HG02798 (cell line): ENCODE data around the gene NFASC.
A peak's percentile ranks its signal among the peaks of the same experiment; 100 is the strongest.

ENCODE experiments used
- ATAC-seq: cut with Tn5 transposase; IDR thresholded peaks from one replicate; pipeline ENCODE4 v1.9.1; 2021; ENCODE audit warnings: mild to moderate bottlenecking; ENCODE audit not compliant: unreplicated experiment, poor library complexity

NFASC gene

GRCh38 chr1:204947747-204948146 is 77.1 kb downstream of the NFASC start:
- ATAC-seq: no peak

GRCh38 chr1:204950353-204951001 is 79.8 kb downstream of the NFASC start:
- ATAC-seq: no peak

GRCh38 chr1:204958317-204959307 is 88.0 kb downstream of the NFASC start:
- ATAC-seq: no peak

DNA sequence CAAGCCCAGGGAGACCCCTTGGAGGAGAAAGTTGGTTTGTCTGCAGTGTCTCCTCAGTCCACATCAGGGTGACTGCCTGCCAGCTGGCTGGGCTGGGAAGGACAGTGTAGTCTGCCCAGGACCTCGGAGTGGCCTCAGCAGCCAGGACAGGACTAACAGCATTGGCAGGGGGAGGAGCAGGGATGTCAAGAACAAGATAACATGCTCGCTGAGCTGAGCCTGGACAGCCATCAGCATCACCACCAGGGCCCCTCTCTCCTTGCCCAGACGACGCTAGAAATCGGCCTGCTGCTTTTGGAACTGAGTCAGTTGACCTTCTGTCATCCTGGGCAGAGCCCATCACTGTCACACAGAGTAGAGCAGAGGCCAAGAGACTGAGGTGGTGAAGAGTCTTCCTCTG is 88.7 kb downstream of the NFASC start:
- no peak for ATAC-seq

DNA sequence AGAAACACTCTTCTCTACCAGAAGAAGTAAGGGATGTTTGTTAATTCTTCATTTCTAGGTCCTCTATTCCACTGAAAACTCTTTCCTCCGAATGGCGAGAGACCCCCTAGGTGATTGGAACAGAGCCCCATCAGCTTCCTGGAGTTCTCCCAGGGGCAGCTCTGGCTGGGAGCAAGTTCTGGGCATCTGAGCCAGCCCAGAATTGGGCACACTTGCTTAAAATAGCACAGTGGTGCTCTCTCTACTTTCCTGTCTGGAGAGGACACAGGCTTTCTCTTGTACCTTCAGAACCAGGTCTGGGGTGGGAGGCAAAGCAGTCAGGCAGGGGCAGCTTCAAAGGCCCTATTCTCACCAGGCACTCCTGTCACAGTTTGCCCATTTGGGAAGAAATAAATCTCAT is 89.2 kb downstream of the NFASC start:
- ATAC-seq: no peak

DNA sequence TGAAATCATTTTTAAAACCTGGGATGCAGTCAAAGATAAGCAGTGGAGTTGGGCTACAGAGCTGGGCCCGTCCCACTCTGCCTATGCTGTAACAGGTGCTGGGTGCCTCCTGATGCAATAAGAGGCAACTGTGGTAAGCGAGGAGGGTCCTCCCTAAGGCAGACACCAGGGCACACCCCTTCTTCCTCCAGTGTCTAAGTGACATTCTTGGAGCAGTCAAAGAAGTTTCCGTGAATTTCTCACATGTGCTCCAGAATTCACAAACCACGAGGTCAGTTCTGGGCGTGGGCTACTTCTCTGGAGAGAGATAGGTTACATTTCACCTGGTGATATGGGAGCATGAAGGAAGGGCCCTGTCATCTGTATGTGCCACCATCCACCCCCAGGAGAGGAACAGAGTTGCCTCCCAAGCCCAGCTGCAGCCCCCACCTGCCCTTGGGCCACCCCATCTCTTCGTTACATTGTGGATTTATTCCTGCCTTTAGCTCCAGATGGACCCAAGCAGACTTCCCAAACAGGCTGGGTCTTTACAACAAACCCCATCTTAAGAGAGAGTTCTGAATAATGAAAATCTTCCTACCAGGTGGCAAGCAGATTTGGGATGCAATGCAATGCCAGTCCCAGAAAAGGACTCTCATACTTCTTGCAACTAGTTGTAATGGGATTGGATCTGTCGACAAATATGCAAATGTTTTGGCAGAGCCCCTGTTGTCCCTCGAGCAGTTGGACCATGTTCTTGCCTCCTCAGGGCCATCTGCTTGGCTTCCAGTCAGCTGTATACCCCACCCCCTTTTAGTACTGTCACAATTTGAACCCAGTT is 89.9 kb downstream of the NFASC start:
- ATAC-seq: no peak

DNA sequence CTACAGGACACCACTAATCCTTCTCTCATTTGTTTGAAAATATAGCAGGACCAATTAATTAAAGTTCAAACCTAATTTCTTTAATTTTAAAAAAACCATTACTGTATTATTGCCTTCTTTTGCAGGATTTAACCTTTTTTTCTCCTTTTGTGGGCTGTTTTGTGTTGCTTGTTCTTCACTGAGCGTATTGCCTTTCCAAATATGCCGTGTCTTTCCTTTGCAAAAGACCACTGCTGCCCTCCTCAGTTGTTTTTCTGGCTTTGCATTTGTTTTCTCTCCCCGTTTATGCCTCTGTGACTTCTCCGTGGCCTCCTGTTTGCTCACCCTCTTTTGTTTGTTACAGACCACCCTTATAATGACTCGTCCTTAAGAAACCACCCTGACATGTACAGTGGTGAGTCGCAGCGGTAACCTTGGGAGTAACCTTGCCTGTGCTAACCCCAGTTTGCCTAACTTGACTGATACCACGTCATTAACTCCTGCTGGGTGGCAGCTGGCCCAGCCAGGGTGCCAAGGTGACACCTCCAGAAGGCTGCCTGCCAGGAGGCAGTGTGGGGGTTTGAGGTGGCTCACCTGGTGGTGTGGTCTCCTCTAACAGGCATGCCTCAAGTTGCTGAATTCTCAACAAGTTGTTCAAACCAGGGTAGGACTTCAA is 91.2 kb downstream of the NFASC start:
- ATAC-seq: no peak

DNA sequence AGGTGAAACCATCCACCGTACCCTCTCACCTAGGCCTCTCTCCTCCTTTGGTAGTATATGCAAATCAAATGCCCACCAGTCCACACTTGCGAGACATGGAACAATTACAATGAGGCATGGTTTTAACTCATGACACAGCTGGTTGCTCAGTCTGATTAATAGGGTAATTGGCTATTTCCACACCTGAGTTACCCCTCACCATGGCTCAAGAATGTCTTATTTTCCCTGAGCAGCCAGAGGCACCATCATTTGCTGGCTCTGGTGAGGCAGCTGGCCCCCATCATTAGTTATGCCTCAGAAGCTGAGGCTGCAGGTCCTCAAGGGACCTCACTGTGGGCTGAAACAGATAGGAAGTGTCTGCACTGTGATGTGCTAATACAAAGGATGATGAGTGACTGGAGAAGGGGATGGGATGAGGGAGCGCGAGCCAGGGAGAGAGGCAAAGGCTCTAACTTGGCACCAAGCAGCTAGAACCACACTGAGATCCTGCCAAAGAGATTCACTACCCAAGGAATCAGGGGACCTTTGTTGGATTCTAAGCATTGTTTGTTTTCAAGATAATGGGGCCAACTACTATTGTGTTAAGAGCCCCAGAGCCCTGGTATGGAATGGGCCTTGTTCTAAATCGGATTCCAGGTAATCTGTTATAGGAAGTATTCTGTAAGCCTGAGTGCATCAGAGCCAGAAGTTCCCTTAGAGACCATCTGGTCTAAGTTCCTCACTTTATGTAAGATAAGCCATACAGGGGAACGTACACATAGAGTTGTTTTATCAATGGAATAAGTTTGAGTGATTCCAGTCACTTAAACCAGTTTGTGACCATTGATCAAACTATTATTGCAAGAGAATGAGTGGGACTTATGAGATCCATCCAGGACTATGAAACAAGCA is 92.3 kb downstream of the NFASC start:
- ATAC-seq: no peak

DNA sequence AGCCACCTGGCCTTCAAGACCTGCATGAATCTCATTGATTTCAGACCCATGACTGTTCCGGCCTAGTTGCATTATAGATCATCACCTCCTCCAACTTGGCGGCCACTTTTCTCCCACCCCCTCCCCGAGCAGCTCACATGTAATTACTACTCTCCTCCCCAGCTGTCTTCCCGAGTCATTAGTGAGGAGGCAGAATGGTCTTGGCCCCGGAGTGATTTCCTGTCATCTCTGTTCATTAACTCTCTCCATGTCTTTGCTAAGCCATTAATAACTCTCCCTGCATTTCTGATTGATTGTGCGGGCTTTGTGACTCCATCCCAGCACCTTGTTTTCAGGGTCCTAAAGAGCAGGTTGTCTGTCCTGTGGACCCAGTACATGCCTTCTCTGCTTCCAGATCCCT is 96.8 kb downstream of the NFASC start:
- no peak for ATAC-seq

DNA sequence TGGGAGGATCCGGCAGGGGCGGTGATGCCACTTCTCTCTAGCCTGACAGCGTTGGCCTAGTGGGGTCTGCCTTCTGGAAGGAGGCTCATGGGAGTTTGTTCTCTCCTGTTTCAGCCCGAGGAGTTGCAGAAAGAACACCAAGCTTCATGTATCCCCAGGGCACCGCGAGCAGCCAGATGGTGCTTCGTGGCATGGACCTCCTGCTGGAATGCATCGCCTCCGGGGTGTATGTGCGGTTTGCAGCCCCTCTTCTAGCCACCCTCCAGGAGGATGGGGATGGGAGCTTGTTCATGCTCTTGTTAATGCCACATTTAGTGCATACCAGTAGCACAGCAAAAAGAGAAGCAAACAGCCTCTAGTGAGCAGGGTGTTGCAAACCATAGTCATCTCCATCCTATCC is 97.5 kb downstream of the NFASC start:
- no peak for ATAC-seq

DNA sequence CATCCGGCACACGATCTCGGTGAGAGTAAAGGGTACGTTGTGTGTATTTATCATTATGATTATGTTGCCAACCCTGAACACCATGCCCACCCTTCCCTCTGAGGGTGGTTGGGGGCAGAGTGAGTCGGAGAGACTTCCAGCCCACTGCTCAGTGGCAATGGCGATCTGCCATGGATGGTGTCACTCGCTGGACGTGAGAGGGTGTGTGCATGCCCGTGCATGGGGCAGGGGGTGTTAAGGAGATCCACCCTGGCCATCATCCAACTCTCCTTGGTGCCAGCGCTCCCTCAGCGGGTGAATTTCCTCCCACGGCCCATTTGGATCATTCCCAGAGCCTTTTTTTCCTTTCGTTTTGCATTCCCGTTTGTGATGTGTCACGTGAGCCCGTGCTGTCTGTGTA is 98.3 kb downstream of the NFASC start:
- ATAC-seq: no peak

DNA sequence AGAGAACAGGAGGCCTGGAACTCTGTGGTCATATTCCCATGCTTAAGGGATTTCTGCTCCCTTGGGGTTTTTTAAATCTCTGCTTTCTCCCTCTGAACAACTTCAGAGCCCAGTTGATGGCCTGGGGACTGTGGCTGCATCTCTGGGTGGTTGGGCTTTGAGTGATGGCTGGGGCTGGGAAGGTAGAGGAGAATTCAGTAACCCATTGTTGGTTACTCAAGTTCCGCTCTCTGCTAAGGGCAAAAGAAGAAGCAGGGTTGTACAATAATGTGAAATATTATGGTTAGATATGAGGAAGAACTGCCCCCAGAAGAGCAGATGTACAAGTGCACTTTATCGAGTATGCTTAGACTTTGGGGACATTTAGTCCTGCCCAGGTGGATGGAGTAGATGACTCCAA is 100.3 kb downstream of the NFASC start:
- no peak for ATAC-seq

DNA sequence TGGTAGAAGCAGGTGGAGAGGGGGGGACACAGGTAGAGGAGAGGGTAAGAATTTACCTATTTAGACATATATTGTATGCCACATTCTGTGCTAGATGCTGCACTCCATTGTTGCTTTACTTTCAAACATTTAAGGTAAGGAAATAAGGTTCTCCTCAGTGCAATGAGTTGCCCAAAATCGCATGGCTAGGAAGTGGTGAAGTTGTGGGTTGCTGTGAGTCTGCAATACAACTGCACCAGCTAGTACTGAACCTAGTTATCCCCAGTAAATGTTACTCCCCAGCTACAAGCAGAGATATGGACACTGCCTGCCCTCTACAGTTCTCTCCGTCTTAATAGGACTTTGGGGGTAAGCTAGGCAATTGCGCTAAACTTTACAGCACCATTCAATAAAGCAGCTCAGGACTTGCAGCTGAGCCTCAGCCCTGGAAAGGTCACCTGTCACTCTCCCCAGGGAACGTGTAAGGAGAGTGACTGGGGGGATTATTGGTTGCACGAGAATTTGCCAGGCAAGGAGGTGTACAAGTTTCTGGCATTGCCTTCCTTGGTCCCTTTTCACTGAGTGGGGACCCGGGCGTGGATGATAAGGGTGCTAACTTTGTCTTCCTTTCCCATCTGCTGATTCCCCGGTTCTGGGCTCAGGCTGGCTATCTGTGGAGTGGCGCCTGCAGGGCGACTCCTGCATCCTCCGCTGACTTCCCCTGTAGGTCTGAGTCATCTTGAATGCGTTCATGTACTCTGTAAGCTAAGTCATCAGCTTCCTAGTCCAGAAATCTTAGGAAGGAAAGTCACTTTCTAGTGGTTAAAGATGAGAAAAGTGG is 101.1 kb downstream of the NFASC start:
- ATAC-seq: no peak

GRCh38 chr1:204972426-204972825 is 101.8 kb downstream of the NFASC start:
- ATAC-seq: no peak

DNA sequence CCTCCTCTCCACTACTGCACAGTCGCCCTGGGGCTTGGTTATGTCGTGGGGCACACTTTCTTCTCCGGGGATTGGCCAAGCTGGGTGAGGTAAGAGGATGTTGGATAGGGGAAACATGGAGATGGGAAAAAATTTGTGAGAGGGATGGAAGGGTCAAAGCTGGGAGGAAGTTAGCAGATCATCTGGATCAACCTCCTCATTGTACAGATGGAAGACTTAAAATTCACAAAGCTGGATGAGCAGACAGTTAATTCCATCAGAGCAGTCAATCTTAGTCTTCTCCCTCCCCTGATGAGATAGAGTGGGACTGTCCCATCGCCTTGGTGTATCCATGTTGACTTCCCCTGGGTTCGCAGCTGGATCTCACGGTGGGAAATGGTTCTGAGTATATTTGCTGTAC is 102.8 kb downstream of the NFASC start:
- no peak for ATAC-seq

- no peak for ATAC-seq
Measured at GRCh38 chr1:204974327-204974726, 103.7 kb downstream of the NFASC start.

- ATAC-seq: no peak
Measured at GRCh38 chr1:204975021-204975420, 104.4 kb downstream of the NFASC start.

DNA sequence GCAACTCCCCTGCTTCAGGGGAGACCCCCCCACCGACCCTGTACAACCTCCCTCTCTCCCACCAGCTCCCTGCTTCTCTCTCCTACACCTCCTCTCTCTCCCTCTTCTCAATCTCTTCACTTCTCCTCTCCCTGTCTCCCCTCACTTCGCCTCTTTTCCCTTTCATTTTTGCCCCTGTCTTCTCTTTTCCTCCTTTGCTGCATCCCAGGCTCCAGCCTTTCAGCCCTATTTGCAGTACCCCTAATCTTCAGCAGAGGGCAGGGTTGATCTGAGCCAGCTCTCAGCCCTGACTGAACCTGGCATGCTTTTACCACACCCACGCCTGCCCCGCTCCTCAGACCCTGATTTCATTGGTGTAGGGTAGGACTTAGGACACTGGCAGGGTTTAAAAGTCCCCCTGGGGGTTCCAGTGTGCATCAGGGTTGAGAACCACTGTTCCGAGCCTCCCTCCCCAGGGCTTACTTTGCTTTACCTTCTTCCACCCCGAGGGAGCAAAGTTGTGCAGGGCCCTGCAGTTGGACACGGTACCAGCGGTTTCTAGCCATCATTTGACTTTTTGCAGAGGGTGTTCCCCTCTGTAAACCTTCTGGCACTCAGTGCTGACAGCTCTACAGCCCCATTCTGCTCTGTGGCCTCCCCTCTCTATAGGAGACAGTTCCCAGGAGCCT is 105.0 kb downstream of the NFASC start:
- peak; percentile 63 for ATAC-seq
